ENCODE measurements around the gene COA3.

The COA3 gene

GRCh38 chr17:42817866-42818265 is 19.4 kb upstream of the COA3 start:
- no peak for FAIRE-seq

- FAIRE-seq, result no peak
Measured at GRCh38 chr17:42814633-42815399, 16.3 kb upstream of the COA3 start.

DNA sequence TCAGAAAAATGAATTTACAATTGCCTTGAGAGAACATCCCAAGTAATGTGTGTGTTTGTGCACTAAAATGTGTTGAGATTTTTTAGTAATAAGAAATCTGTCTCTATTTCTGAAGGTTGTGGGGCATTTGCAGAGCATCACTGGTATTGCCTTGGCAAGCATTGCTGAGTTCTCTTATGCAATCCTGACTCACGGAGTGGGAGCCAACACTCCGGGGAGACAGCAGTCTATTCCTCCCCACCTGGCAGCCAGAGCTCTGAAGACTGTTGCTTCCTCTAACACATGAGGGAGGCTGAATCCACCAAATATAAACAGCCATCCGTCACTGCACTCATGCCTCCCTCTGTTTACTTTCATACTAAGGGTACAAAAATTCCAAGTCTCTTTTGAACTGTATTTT is 10.7 kb upstream of the COA3 start:
- FAIRE-seq, result no peak

GRCh38 chr17:42806249-42806648 is 7.7 kb upstream of the COA3 start:
- FAIRE-seq, result no peak

DNA sequence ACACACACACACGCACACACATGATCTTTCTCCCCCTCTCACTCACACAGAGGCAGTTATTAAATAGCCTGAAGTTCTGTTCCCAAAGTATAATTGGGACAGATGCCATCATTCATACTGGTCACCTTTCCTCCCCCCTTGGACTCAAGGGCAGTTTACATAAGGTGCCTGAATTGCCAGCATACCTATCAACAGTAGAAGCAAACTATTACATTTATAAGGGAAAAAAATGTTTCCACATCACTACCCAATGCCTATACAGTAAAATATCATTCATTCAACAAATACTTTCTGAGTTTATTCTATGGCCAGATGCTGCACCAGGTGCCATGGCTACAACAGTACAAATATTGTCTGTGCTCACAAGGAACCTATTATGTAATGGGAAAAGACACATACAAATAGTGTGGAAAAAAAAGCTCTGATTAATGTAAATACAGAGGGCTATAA is 6.4 kb upstream of the COA3 start:
- FAIRE-seq, result no peak

DNA sequence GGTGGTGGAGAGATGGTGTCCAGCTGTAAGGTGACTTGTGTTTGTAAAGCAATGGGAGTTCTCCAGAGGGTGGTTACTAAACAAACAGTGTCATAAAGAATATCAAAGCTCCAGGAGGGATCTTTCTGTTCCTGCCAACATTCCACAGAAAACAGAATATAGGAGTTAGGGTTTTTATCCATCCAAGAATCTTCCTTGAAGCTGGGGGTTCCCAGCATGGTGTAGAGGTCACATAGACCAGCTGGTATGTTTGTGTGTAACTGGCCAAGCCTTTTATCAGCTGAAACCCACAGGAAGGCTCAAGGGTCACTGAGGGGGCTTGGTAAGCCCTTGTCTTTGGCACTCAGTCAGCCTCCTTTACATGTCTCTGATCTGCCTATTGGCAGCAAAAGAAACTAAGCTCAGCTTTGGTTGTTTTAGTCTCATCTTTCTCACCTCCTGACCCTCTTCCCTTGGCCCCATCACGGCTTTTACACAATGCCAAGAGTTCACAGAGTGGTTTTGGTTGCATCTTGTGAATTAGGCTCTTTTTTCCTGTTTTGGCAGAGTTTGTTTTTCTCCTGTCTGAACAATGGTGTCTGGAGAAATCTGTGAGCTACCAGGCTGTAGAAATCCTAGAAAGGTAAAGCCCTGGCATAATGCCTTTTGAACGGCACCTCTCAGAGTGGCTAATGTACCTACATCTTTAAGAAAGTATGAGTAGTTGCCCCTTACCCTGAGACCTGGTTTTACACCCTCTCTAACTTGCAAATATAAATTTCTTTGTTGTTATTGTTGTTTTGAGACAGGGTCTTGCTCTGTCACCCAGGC is 4.8 kb upstream of the COA3 start:
- no peak for FAIRE-seq

GRCh38 chr17:42798011-42798382 is 507 bp downstream of the COA3 start:
- no peak for FAIRE-seq

DNA sequence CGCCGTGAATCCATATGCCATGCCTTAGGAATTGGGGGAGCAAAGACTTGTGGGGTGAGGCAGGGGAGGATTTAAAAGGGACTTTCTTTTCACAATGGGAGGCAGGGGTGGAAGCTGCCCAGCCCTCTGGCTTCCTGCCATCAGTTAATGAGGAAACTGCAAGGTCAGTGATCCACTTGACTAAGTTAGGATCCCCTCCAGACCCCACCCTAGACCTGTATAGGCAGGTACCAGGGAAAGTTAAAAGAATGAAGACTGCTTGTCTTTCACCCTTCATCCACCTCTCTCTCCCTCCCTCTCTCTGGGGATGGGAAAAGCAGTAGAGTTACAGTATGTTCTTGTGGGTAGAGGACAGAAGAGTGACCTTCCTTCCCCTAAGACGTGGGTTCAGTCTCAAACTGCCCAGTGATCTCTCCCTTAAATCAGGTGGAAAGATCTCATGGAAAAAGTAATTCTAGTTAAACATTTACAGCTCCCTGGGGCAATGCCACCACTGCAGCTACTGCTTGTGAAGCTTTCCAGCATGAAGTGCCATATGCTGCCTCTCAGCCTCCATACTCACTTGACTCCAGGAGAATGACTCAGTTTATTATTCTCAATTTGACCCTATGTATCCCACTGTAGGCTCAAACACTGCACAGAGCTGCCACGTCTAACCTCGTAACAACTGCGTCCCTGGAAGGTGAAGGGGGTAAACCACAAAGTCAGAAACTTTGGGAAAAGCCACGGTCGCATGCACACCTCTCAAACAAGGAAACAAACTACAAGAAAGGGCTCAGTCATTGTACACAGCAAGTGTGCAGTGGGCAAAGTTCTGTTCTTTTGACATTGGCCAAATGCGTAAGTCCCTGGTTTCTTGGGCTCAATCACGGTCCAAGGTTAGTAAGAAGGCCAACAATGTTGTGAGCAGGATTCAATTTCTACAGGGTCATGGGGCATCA is 1.2 kb downstream of the COA3 start:
- no peak for FAIRE-seq

- FAIRE-seq, result no peak
Measured at GRCh38 chr17:42796066-42796758, 2.3 kb downstream of the COA3 start.

DNA sequence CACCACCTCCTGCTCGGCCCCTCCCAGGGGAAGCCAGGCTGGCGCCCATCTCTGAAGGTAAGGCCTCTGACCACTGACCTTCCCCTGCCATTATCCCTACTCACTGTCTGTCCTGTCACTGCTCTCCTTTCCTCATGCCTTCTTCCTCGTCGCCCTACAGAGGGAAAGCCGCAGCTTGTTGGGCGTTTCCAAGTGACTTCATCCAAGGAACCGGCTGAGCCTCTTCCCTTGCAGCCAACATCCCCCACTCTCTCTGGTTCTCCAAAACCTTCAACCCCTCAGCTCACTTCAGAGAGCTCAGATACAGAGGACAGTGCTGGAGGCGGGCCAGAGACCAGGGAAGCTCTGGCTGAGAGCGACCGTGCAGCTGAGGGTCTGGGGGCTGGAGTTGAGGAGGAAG is 3.0 kb downstream of the COA3 start:
- FAIRE-seq, result no peak

DNA sequence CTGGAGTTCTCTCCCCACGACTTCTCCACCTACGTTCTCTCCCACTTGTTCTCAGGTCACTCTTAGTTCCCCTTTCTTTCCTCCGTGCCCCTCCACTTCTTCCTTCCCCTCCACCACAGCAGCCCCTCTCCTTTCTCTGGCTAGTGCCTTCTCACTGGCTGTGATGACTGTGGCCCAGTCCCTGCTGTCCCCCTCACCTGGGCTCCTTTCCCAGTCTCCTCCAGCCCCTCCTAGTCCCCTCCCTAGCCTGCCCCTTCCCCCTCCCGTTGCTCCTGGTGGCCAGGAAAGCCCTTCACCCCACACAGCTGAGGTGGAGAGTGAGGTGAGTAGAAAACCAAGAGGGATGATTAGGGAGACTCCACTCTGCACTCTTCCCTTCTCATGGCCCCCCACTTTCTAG is 3.4 kb downstream of the COA3 start:
- no peak for FAIRE-seq

DNA sequence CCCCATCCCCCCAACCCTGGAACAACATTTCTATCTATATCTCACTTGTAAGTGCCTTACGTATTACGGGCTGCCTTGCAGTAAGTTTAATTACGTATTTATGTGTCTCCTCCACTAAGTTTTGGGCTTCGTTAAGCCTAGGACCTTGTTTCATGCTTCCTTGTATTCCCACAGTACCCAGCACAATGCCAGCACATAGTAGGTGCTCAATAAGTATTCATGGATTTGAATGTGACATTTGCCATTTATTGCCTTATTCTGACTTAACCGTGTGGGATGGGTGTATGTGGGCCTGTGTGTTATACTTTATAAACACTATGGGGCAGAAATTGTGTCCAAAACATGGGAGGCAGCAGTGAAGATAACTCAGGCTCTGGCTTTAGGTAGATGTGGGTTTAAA is 6.0 kb downstream of the COA3 start:
- no peak for FAIRE-seq

DNA sequence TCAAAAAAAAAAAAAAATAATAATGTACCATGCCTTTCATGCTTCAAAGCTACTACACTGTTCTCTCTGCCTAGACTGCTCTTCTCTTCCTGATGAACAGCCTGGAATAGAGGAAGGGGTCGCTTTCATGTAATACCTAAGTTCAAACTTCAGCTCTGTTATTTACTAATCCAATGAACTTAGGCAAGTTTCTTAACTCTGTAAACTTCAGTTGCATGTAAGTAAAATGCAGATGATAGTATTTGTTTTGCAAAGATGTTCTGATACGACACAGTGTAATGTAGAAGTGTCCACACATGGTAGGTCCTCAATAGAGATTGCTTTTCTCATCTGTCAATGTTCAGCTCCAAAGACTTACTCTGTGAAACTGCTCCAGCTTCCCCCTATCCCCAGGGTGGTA is 6.6 kb downstream of the COA3 start:
- no peak for FAIRE-seq

DNA sequence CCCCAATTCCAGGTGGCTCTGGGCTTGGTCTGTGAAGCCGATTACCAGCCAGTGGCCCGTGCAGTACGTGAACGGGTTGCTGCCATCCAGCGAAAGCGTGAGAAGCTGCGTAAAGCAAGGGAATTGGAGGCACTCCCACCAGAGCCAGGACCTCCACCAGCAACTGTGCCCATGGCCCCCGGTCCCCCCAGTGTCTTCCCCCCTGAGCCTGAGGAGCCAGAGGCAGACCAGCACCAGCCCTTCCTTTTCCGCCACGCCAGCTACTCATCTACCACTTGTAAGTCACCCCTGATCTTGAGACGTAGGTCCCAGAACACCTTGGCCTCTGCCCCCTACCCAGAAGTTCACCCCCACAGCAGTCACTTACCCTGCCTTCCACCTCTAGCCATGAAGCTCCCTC is 11.2 kb downstream of the COA3 start:
- no peak for FAIRE-seq

DNA sequence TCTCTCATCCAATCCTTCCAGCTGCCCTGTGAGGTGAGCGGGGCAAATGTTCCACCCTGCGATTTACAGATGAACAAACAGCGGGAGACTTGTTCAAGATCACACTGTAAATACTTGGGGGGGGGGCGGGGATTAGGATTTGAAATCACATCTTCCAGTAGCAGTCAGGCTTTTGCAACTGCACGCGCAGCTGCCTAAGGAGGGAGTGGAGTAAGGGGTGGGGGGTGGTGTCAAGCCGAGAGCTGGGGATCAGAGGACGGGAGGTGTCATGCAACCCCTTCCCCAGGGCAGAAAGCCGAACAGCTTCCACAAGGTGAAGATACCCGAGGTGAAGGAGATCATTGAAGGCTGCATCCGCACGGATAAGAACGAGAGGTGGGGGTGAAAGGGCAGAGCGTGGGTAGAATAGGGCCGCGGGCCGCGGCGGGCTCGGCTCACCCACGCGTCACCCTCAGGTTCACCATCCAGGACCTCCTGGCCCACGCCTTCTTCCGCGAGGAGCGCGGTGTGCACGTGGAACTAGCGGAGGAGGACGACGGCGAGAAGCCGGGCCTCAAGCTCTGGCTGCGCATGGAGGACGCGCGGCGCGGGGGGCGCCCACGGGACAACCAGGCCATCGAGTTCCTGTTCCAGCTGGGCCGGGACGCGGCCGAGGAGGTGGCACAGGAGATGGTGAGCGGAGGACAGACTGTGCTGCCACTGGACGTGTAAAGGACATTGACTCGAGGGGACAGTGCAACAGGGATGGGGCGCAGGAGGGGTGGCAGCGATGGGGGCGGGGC is 13.5 kb downstream of the COA3 start:
- no peak for FAIRE-seq

DNA sequence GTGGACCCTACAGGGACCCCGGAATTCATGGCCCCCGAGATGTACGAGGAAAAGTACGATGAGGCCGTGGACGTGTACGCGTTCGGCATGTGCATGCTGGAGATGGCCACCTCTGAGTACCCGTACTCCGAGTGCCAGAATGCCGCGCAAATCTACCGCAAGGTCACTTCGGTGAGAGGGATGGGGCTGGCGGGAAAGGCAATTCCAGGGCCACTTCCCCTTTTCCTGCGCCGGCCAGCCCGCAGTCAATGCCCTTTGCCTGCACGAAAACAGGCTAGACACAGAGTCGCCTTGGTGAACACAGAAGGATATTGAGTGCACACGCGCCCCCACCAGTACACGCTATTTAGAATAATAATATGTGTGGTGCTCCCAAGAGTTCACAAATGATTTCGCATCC is 14.1 kb downstream of the COA3 start:
- no peak for FAIRE-seq

- FAIRE-seq, result no peak
Measured at GRCh38 chr17:42783791-42784138, 14.7 kb downstream of the COA3 start.

DNA sequence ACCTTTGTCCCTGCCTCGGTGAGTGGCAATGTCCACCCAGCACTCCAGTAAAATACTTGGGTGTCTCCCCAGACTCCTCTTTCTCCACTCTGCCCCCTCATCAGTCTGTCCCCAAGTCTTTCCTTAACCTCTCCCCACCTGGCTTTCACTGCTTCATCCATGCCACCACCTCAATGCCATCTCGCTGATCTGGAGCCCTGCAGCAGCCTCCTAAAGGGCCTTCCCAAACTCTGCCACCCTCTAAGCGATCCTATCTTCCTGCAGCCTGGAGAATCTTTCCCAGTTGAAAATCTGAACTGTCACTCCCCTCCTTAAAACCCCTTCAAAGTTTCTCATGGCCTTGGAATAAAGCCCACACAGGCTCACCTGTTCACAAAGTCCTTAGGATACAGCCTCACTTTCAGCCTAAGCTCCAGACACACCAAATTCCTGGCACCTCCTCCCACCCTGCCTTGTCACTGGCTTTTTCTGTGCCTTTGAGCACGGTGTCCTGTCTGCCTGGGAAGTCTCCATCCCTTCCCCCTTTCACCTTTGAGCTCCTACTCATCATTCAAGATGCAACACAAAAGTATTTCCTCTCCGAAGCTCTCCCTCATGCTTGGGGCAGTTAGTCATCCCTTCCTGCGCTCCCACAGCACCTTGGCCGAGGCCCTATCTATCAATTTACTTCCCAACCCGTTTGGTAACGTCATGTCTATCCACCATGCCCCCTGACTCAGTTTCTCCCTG is 15.3 kb downstream of the COA3 start:
- no peak for FAIRE-seq

- no peak for FAIRE-seq
Measured at GRCh38 chr17:42782166-42783061, 16.1 kb downstream of the COA3 start.

GRCh38 chr17:42781639-42782165 is 16.8 kb downstream of the COA3 start:
- FAIRE-seq, result no peak
